HepG2 (cell line): ENCODE results near the gene PPY. TPM values are rescaled to one million over a fixed set of nuclear protein-coding genes. Genes with fewer than 3 reads are reported as not detected.
A peak's percentile ranks its signal among the peaks of the same experiment; 100 is the strongest.

Source experiments
- ATAC-seq: fragments of 200-7000 bp; cut with Tn5 transposase; 3 replicates; pipeline ENCODE4 v1.9.1; 2020; ENCODE audit warnings: mild to moderate bottlenecking, moderate library complexity
- BruUV-seq: library from RNA; stranded (reverse); fragments of 400-500 nt; replicated peaks from 2 replicates; lab custom pipeline; 2021; lab: Mats Ljungman, UMichigan
- CTCF ChIA-PET: fragments of 300-600 bp; formaldehyde crosslinking; extraction: SDS; loops from one replicate; lab custom pipeline; 2021; ENCODE audit warnings: low total read pairs, inconsistent platforms, low intra/inter-chr PET ratio; lab: Yijun Ruan, JAX
- POLR2A ChIA-PET: fragments of 350-600 bp; sonication (Branson Sonifier 250); formaldehyde crosslinking; loops from one replicate; lab custom pipeline; 2020; ENCODE audit warnings: antibody characterized with exemption, inconsistent platforms; lab: Yijun Ruan, JAX
- DNase-seq: peaks from one replicate; pipeline ENCODE4 v3.0.0-alpha.2; 2015; ENCODE audit warnings: low spot score
- FAIRE-seq: peaks from 3 replicates; lab custom pipeline; 2011; peaks lifted over from hg19 to GRCh38; lab: Jason Lieb, UNC
- H2AFZ ChIP-seq: one replicate; pipeline ENCODE4 v1.6.1; 2011; ENCODE audit warnings: low read length, inconsistent platforms
- H3K27ac ChIP-seq: fragments of 300-600 bp; 3 replicates; pipeline ENCODE4 v1.8.0; 2011; ENCODE audit warnings: mixed run types, mild to moderate bottlenecking, mixed read lengths, low read length, inconsistent platforms; ENCODE audit not compliant: insufficient read depth; ENCODE audit errors: extremely low read length
- H3K27me3 ChIP-seq, 2 experiments: fragments of 200-600 bp in 1 of 2; 2 replicates in 1 of 2; 3 replicates in 1 of 2; pipeline versions ENCODE4 v1.6.0 to v1.8.0; 2011; ENCODE audit warnings: low read length in 2 of 2, mild to moderate bottlenecking in 2 of 2, moderate library complexity in 2 of 2, inconsistent platforms in 1 of 2; ENCODE audit not compliant: insufficient read depth in 2 of 2, control insufficient read depth in 1 of 2
- H3K36me3 ChIP-seq, 2 experiments: fragments of 200-600 bp in 1 of 2; replicated peaks in 1 of 2; 2 replicates in 1 of 2; 3 replicates in 1 of 2; pipeline versions ENCODE4 v1.5.1 to v1.8.0; 2011; ENCODE audit warnings: low read length in 2 of 2, inconsistent platforms in 1 of 2; ENCODE audit not compliant: insufficient read depth in 2 of 2, control insufficient read depth in 1 of 2
- H3K4me1 ChIP-seq: 2 replicates; pipeline ENCODE4 v1.5.1; 2012; ENCODE audit warnings: low read length, inconsistent platforms; ENCODE audit not compliant: insufficient read depth
- H3K4me2 ChIP-seq: 2 replicates; pipeline ENCODE4 v1.6.0; 2011; ENCODE audit warnings: low read depth, low read length, inconsistent platforms
- H3K4me3 ChIP-seq, 3 experiments: fragments of 200-600 bp in 1 of 3; sonication (generic), shearing (Covaris generic) in 1 of 3; replicated peaks in 1 of 3; 2 replicates each; pipeline ENCODE4 v1.5.1; 2011 to 2016; ENCODE audit warnings: low read length in 3 of 3, inconsistent platforms in 2 of 3, low read depth in 2 of 3, mild to moderate bottlenecking in 2 of 3, control low read depth in 1 of 3, mixed read lengths in 1 of 3; ENCODE audit not compliant: insufficient read depth in 1 of 3
- H3K79me2 ChIP-seq: one replicate; pipeline ENCODE4 v1.6.1; 2011; ENCODE audit warnings: low read length, inconsistent platforms; ENCODE audit not compliant: insufficient read depth
- H3K9ac ChIP-seq: 2 replicates; pipeline ENCODE4 v1.6.0; 2011; ENCODE audit warnings: mild to moderate bottlenecking, low read depth, low read length, inconsistent platforms; ENCODE audit not compliant: insufficient read depth
- H3K9me3 ChIP-seq: 2 replicates; pipeline ENCODE4 v1.5.1; 2012; ENCODE audit warnings: mild to moderate bottlenecking, low read length
- H4K20me1 ChIP-seq: 2 replicates; pipeline ENCODE4 v1.6.0; 2011; ENCODE audit warnings: inconsistent platforms, mild to moderate bottlenecking, low read length, moderate library complexity; ENCODE audit not compliant: insufficient read depth
- NR2C2 ChIP-seq: sonication (generic); formaldehyde crosslinking; IDR thresholded peaks from 2 replicates; pipeline ENCODE4 v1.4.0; 2020; ENCODE audit warnings: missing genetic modification reagents, mild to moderate bottlenecking, moderate library complexity, borderline replicate concordance
- SALL1 ChIP-seq: sonication (generic); formaldehyde crosslinking; IDR thresholded peaks from 2 replicates; pipeline ENCODE4 v1.8.0; 2022; ENCODE audit warnings: mild to moderate bottlenecking, missing genetic modification reagents
- SIX1 ChIP-seq: sonication (generic); formaldehyde crosslinking; IDR thresholded peaks from 2 replicates; pipeline ENCODE4 v1.4.0; 2020; ENCODE audit warnings: missing genetic modification reagents, borderline replicate concordance
- ZBTB21 ChIP-seq: sonication (generic); formaldehyde crosslinking; IDR thresholded peaks from 2 replicates; pipeline ENCODE4 v1.4.0; 2020; ENCODE audit warnings: missing genetic modification reagents
- ZNF12 ChIP-seq: sonication (generic); formaldehyde crosslinking; IDR thresholded peaks from 2 replicates; pipeline ENCODE4 v1.5.0; 2020; ENCODE audit warnings: missing genetic modification reagents
- ZNF781 ChIP-seq: sonication (generic); formaldehyde crosslinking; IDR thresholded peaks from 2 replicates; pipeline ENCODE4 v1.5.1; 2020; ENCODE audit warnings: borderline replicate concordance, mild to moderate bottlenecking, missing genetic modification reagents; ENCODE audit errors: not compliant biosample characterization
- WGBS: methylation state at CpG from one replicate; pipeline ENCODE4 v1.1.6; 2017; ENCODE audit warnings: low lambda C conversion rate; 5-methylcytosine and 5-hydroxymethylcytosine counted together
- in situ Hi-C: cut with HindIII; loops from 2 replicates; pipeline ENCODE4 v1.10.0; 2017; ENCODE audit warnings: low pct_unique_long_range_greater_than_20kb; ENCODE audit not compliant: extremely low pct_ligation_motif_present
- intact Hi-C: fragments of 100-400 bp; cut with micrococcal nuclease; formaldehyde crosslinking; loops from one replicate; pipeline ENCODE4 v1.10.0; 2022; ENCODE audit not compliant: unreplicated experiment
- polyA plus RNA-seq, 8 experiments: library from polyadenylated mRNA; depleted of rRNA in 3 of 8; stranded (reverse) in 7 of 8; unstranded in 1 of 8; fragments of >200 nt; fragmentation: Illumina TruSeq in 4 of 8; extraction: Trizol in 4 of 8; gene quantifications; 2 replicates each; pipeline versions ENCODE4 v1.2.1 to v1.2.3, GENCODE V29; 2011 to 2016; ENCODE audit warnings: low read depth in 4 of 8, missing spikeins in 1 of 8, mixed read lengths in 1 of 8; ENCODE audit not compliant: insufficient read depth in 1 of 8
- total RNA-seq, 5 experiments: library from RNA; depleted of rRNA; stranded (reverse); fragments of >200 nt; fragmentation: Illumina TruSeq; extraction: Trizol; gene quantifications; 2 replicates each; pipeline ENCODE4 v1.2.3, GENCODE V29; 2016; ENCODE audit warnings: low read depth in 1 of 5
- TF ChIP-seq, protein P1 (sequence below): sonication (generic); formaldehyde crosslinking; IDR thresholded peaks from 2 replicates; pipeline ENCODE4 v1.4.0; 2020; ENCODE audit warnings: missing genetic modification reagents, borderline replicate concordance
- TF ChIP-seq, protein P2 (sequence below): sonication (generic); formaldehyde crosslinking; IDR thresholded peaks from 2 replicates; pipeline ENCODE4 v1.4.0; 2020; ENCODE audit warnings: missing genetic modification reagents

Gene PPY
- total and polyA plus RNA-seq, 2 of the 13 experiments (the other 11 are each of a cell fraction or from before 2014, with no cell fraction given): not detected

DNA sequence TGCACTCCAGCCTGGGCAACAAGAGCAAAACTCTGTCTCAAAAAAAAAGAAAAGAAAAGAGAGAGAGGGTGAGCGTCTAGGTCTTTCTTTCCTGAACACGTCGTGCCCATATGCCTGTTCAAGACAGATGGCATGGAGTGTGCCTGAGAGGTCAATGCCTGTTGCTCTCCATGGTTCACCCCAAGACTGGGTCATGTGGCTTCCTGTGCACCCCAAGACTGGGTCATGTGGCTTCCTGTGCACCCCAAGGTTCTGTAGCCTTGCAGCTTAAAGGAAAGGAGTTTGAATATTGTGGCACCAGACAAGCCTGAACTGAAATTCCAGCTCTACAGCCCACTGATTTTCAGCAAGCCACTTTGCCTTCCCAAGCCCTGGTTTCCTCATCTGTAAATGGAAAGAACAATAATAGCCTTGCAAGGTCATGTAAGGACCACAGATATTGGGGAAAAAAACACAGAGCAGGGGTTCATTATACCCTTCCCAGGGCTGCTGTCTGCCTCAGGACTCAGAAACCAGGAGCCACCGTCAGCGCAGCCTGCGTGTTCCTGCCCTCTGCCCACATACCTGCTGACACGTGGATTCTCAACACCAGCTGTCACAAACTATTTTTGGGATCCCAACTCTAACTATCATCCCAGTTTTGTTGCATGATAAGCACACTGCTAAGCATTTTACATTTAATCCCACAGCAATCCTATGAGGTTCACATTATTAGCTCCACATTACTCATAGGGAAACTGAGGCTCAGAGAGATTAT is 44.1 kb upstream of the PPY start:
- H3K27ac ChIP-seq: no peak overlapping the region
- in situ Hi-C loops: no loop called here

More for the DNA sequence above, 44.1 kb upstream of the PPY start:
- ATAC-seq (no peak), DNase-seq (no peak), FAIRE-seq (no peak)
- Histone ChIP-seq H3K79me2 (no peaks in the 10 kb centered on the region), H3K27me3 (peaks cover 8 to 76% of the 10 kb centered on the region in 2 experiments), H3K9ac (no peak overlapping the region), H2AFZ (no peak overlapping the region), H3K9me3 (no peaks in the 10 kb centered on the region), H4K20me1 (no peaks in the 10 kb centered on the region), H3K4me3 (no peak overlapping the region), H3K36me3 (no peaks in the 10 kb centered on the region), H3K4me1 (peaks cover 23% of the 10 kb centered on the region), H3K4me2 (no peak overlapping the region)
- ChIA-PET CTCF (no interaction called here), POLR2A (no interaction called here)
- WGBS: 51% methylated on average over 6 of the region's 7 CpGs
- intact Hi-C loops: no loop called here
- BruUV-seq: no TSS peak
- TF ChIP-seq SALL1 (CRISPR knock-in tag) (0 out of 2 replicates have a peak, but pooled peaks have one; percentile 15), ZNF781 (CRISPR knock-in tag) (no peak), NR2C2 (CRISPR knock-in tag) (no peak), SIX1 (no peak), ZNF12 (CRISPR knock-in tag) (no peak), ZBTB21 (CRISPR knock-in tag) (no peak)
- TF ChIP-seq, protein P1, sequence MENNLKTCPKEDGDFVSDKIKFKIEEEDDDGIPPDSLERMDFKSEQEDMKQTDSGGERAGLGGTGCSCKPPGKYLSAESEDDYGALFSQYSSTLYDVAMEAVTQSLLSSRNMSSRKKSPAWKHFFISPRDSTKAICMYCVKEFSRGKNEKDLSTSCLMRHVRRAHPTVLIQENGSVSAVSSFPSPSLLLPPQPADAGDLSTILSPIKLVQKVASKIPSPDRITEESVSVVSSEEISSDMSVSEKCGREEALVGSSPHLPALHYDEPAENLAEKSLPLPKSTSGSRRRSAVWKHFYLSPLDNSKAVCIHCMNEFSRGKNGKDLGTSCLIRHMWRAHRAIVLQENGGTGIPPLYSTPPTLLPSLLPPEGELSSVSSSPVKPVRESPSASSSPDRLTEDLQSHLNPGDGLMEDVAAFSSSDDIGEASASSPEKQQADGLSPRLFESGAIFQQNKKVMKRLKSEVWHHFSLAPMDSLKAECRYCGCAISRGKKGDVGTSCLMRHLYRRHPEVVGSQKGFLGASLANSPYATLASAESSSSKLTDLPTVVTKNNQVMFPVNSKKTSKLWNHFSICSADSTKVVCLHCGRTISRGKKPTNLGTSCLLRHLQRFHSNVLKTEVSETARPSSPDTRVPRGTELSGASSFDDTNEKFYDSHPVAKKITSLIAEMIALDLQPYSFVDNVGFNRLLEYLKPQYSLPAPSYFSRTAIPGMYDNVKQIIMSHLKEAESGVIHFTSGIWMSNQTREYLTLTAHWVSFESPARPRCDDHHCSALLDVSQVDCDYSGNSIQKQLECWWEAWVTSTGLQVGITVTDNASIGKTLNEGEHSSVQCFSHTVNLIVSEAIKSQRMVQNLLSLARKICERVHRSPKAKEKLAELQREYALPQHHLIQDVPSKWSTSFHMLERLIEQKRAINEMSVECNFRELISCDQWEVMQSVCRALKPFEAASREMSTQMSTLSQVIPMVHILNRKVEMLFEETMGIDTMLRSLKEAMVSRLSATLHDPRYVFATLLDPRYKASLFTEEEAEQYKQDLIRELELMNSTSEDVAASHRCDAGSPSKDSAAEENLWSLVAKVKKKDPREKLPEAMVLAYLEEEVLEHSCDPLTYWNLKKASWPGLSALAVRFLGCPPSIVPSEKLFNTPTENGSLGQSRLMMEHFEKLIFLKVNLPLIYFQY (CRISPR knock-in tag): no peak
- TF ChIP-seq, protein P2, sequence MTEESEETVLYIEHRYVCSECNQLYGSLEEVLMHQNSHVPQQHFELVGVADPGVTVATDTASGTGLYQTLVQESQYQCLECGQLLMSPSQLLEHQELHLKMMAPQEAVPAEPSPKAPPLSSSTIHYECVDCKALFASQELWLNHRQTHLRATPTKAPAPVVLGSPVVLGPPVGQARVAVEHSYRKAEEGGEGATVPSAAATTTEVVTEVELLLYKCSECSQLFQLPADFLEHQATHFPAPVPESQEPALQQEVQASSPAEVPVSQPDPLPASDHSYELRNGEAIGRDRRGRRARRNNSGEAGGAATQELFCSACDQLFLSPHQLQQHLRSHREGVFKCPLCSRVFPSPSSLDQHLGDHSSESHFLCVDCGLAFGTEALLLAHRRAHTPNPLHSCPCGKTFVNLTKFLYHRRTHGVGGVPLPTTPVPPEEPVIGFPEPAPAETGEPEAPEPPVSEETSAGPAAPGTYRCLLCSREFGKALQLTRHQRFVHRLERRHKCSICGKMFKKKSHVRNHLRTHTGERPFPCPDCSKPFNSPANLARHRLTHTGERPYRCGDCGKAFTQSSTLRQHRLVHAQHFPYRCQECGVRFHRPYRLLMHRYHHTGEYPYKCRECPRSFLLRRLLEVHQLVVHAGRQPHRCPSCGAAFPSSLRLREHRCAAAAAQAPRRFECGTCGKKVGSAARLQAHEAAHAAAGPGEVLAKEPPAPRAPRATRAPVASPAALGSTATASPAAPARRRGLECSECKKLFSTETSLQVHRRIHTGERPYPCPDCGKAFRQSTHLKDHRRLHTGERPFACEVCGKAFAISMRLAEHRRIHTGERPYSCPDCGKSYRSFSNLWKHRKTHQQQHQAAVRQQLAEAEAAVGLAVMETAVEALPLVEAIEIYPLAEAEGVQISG (CRISPR knock-in tag): no peak
